ENCODE measurements around the gene SYNE2. TPM values are rescaled to one million over a fixed set of nuclear protein-coding genes. Genes with fewer than 3 reads are reported as not detected.

The SYNE2 gene
- total RNA-seq, 1 experiment from 2014 or later = 71.1 TPM

- Mint-ChIP-seq H3K27ac (0 out of 2 replicates have a peak overlapping the region, but pooled peaks have one; percentile 28), H3K4me3 (no peak overlapping the region), H3K9me3 (no peaks in the 10 kb centered on the region), H3K4me1 (peaks cover 16% of the 10 kb centered on the region), H3K27me3 (ENCODE audit: low read depth) (no peaks in the 10 kb centered on the region), H3K36me3 (peaks cover 29% of the 10 kb centered on the region)
- ATAC-seq (no peak), DNase-seq (ENCODE audit: low spot score) (no peak)
- TF ChIP-seq, protein P1, sequence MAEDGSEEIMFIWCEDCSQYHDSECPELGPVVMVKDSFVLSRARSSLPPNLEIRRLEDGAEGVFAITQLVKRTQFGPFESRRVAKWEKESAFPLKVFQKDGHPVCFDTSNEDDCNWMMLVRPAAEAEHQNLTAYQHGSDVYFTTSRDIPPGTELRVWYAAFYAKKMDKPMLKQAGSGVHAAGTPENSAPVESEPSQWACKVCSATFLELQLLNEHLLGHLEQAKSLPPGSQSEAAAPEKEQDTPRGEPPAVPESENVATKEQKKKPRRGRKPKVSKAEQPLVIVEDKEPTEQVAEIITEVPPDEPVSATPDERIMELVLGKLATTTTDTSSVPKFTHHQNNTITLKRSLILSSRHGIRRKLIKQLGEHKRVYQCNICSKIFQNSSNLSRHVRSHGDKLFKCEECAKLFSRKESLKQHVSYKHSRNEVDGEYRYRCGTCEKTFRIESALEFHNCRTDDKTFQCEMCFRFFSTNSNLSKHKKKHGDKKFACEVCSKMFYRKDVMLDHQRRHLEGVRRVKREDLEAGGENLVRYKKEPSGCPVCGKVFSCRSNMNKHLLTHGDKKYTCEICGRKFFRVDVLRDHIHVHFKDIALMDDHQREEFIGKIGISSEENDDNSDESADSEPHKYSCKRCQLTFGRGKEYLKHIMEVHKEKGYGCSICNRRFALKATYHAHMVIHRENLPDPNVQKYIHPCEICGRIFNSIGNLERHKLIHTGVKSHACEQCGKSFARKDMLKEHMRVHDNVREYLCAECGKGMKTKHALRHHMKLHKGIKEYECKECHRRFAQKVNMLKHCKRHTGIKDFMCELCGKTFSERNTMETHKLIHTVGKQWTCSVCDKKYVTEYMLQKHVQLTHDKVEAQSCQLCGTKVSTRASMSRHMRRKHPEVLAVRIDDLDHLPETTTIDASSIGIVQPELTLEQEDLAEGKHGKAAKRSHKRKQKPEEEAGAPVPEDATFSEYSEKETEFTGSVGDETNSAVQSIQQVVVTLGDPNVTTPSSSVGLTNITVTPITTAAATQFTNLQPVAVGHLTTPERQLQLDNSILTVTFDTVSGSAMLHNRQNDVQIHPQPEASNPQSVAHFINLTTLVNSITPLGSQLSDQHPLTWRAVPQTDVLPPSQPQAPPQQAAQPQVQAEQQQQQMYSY (CRISPR knock-in tag; IDR thresholded peaks at IDR 0.05) = no peak
- TF ChIP-seq, protein P2, sequence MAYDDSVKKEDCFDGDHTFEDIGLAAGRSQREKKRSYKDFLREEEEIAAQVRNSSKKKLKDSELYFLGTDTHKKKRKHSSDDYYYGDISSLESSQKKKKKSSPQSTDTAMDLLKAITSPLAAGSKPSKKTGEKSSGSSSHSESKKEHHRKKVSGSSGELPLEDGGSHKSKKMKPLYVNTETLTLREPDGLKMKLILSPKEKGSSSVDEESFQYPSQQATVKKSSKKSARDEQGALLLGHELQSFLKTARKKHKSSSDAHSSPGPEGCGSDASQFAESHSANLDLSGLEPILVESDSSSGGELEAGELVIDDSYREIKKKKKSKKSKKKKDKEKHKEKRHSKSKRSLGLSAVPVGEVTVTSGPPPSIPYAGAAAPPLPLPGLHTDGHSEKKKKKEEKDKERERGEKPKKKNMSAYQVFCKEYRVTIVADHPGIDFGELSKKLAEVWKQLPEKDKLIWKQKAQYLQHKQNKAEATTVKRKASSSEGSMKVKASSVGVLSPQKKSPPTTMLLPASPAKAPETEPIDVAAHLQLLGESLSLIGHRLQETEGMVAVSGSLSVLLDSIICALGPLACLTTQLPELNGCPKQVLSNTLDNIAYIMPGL (CRISPR knock-in tag; IDR thresholded peaks at IDR 0.05) = no peak
- TF ChIP-seq, protein P3, sequence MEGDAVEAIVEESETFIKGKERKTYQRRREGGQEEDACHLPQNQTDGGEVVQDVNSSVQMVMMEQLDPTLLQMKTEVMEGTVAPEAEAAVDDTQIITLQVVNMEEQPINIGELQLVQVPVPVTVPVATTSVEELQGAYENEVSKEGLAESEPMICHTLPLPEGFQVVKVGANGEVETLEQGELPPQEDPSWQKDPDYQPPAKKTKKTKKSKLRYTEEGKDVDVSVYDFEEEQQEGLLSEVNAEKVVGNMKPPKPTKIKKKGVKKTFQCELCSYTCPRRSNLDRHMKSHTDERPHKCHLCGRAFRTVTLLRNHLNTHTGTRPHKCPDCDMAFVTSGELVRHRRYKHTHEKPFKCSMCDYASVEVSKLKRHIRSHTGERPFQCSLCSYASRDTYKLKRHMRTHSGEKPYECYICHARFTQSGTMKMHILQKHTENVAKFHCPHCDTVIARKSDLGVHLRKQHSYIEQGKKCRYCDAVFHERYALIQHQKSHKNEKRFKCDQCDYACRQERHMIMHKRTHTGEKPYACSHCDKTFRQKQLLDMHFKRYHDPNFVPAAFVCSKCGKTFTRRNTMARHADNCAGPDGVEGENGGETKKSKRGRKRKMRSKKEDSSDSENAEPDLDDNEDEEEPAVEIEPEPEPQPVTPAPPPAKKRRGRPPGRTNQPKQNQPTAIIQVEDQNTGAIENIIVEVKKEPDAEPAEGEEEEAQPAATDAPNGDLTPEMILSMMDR (IDR thresholded peaks at IDR 0.05) = no peak
- TF ChIP-seq CREB1 (CRISPR knock-in tag; IDR thresholded peaks at IDR 0.05) = no peak
- TF ChIP-seq FOXP1 (CRISPR knock-in tag; IDR thresholded peaks at IDR 0.05; ENCODE audit: borderline replicate concordance) = no peak
- no peak for TF ChIP-seq FOXK1 (CRISPR knock-in tag; IDR thresholded peaks at IDR 0.05)
- TF ChIP-seq ZNF532 (CRISPR knock-in tag; IDR thresholded peaks at IDR 0.05; ENCODE audit: borderline replicate concordance) = no peak
- TF ChIP-seq ZNF138 (CRISPR knock-in tag; conservative IDR thresholded peaks at IDR 0.05) = no peak
- TF ChIP-seq E2F5 (CRISPR knock-in tag; IDR thresholded peaks at IDR 0.05) = no peak
- no peak for TF ChIP-seq SOX15 (CRISPR knock-in tag; IDR thresholded peaks at IDR 0.05)
- TF ChIP-seq NR3C1 (CRISPR knock-in tag; conservative IDR thresholded peaks at IDR 0.05; ENCODE audit: low read depth) = no peak
- TF ChIP-seq, protein P4, sequence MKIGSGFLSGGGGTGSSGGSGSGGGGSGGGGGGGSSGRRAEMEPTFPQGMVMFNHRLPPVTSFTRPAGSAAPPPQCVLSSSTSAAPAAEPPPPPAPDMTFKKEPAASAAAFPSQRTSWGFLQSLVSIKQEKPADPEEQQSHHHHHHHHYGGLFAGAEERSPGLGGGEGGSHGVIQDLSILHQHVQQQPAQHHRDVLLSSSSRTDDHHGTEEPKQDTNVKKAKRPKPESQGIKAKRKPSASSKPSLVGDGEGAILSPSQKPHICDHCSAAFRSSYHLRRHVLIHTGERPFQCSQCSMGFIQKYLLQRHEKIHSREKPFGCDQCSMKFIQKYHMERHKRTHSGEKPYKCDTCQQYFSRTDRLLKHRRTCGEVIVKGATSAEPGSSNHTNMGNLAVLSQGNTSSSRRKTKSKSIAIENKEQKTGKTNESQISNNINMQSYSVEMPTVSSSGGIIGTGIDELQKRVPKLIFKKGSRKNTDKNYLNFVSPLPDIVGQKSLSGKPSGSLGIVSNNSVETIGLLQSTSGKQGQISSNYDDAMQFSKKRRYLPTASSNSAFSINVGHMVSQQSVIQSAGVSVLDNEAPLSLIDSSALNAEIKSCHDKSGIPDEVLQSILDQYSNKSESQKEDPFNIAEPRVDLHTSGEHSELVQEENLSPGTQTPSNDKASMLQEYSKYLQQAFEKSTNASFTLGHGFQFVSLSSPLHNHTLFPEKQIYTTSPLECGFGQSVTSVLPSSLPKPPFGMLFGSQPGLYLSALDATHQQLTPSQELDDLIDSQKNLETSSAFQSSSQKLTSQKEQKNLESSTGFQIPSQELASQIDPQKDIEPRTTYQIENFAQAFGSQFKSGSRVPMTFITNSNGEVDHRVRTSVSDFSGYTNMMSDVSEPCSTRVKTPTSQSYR (CRISPR knock-in tag; IDR thresholded peaks at IDR 0.05) = no peak
- TF ChIP-seq ATF2 (CRISPR knock-in tag; IDR thresholded peaks at IDR 0.05; ENCODE audit: borderline replicate concordance, low read depth) = no peak
- TF ChIP-seq GTF2I (CRISPR knock-in tag; conservative IDR thresholded peaks at IDR 0.05) = no peak
- TF ChIP-seq ZNF121 (CRISPR knock-in tag; IDR thresholded peaks at IDR 0.05) = no peak
- CTCF ChIA-PET = interaction anchor here (1.2 kb wide), 1 partner anchor 84 kb away, joined by 3 read pairs; no protein-coding TSS in a partner anchor
- POLR2A ChIA-PET = no interaction called here
Observed at GRCh38 chr14:64053694-64054669, 201.2 kb downstream of the SYNE2 start.
